ENCODE measurements around the gene SGCG.

Gene SGCG

GRCh38 chr13:23339225-23339624 lies 158.4 kb downstream of the SGCG start:
- no peaks in the 10 kb centered on the region for H4K20me1 ChIP-seq (ENCODE audit: insufficient read depth, low read length, poor library complexity, severe bottlenecking)
- no peaks in the 10 kb centered on the region for H3K9me2 ChIP-seq (replicated peaks; ENCODE audit: low read depth, low read length)
- H2AFZ ChIP-seq (ENCODE audit: low read length) = no peak overlapping the region
- no peaks in the 10 kb centered on the region for H3K27me3 ChIP-seq (ENCODE audit: insufficient read depth, low read length, poor library complexity, severe bottlenecking)
- H3K4me2 ChIP-seq (ENCODE audit: low read depth, low read length, poor library complexity, severe bottlenecking) = no peak overlapping the region
- H3K36me3 ChIP-seq (ENCODE audit: insufficient read depth, low read length) = peaks cover 31% of the 10 kb centered on the region
- H3K4me3 ChIP-seq (ENCODE audit: low read length, poor library complexity, severe bottlenecking) = no peak overlapping the region
- H3K9me3 ChIP-seq (ENCODE audit: insufficient read depth, low read depth, low read length) = no peaks in the 10 kb centered on the region
- no peak for TF ChIP-seq EZH2phosphoT487 (IDR thresholded peaks at IDR 0.05; ENCODE audit: borderline replicate concordance)
- TF ChIP-seq, protein P1, sequence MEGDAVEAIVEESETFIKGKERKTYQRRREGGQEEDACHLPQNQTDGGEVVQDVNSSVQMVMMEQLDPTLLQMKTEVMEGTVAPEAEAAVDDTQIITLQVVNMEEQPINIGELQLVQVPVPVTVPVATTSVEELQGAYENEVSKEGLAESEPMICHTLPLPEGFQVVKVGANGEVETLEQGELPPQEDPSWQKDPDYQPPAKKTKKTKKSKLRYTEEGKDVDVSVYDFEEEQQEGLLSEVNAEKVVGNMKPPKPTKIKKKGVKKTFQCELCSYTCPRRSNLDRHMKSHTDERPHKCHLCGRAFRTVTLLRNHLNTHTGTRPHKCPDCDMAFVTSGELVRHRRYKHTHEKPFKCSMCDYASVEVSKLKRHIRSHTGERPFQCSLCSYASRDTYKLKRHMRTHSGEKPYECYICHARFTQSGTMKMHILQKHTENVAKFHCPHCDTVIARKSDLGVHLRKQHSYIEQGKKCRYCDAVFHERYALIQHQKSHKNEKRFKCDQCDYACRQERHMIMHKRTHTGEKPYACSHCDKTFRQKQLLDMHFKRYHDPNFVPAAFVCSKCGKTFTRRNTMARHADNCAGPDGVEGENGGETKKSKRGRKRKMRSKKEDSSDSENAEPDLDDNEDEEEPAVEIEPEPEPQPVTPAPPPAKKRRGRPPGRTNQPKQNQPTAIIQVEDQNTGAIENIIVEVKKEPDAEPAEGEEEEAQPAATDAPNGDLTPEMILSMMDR (conservative IDR thresholded peaks at IDR 0.05; ENCODE audit: low read length) = no peak
- H3F3A ChIP-seq (ENCODE audit: low read depth) = no peaks in the 10 kb centered on the region
- H3K9ac ChIP-seq (ENCODE audit: low read depth, low read length, poor library complexity, severe bottlenecking) = no peak overlapping the region
- H3K4me1 ChIP-seq (ENCODE audit: insufficient read depth, low read length, poor library complexity, severe bottlenecking) = no peaks in the 10 kb centered on the region
- no peaks in the 10 kb centered on the region for H3K79me2 ChIP-seq (ENCODE audit: insufficient read depth, low read length)

DNA sequence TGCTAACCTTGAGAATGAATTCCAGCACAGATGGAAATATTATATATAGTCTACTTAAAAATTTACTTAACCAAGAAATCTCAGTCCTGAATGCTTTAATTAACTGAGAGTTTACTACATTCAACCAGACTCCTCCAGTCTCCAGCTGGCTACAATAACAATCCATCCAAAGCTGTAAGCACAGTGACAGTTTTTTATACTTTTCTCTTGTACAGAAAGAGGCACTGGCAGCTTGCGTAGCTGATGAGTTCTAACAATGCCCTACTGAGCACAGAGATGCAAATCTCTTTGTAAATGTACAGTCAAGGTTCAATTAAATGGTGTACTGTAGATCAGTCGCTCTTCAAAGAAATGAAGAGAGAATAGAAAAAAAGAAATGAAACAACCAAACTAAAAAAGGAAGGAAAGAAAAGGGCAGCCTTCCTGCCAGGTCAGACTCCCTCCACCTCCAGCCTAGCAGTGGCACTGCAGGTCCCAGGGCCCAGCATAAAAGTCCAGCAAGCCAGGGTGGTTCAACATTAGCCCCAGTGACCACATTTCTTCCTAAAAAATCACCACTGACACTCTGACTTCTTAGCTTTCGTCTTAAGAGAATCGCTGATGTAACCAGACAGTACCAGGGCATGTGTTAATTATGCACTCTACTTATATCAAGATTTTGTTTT lies 164.3 kb downstream of the SGCG start:
- Histone ChIP-seq H2AFZ (ENCODE audit: low read length) (no peak overlapping the region), H3K4me1 (ENCODE audit: insufficient read depth, low read length, poor library complexity, severe bottlenecking) (no peaks in the 10 kb centered on the region), H3K79me2 (ENCODE audit: insufficient read depth, low read length) (no peaks in the 10 kb centered on the region), H3K4me2 (ENCODE audit: low read depth, low read length, poor library complexity, severe bottlenecking) (no peak overlapping the region), H3K27me3 (ENCODE audit: insufficient read depth, low read length, poor library complexity, severe bottlenecking) (no peaks in the 10 kb centered on the region), H3K36me3 (ENCODE audit: insufficient read depth, low read length) (peaks cover 42% of the 10 kb centered on the region), H3K4me3 (ENCODE audit: low read length, poor library complexity, severe bottlenecking) (no peak overlapping the region), H4K20me1 (ENCODE audit: insufficient read depth, low read length, poor library complexity, severe bottlenecking) (peaks cover 6% of the 10 kb centered on the region), H3K9ac (ENCODE audit: low read depth, low read length, poor library complexity, severe bottlenecking) (no peak overlapping the region), H3K9me2 (replicated peaks; ENCODE audit: low read depth, low read length) (no peaks in the 10 kb centered on the region), H3F3A (ENCODE audit: low read depth) (no peaks in the 10 kb centered on the region), H3K9me3 (ENCODE audit: insufficient read depth, low read depth, low read length) (no peaks in the 10 kb centered on the region)
- TF ChIP-seq EZH2phosphoT487 (IDR thresholded peaks at IDR 0.05; ENCODE audit: borderline replicate concordance) = no peak
- TF ChIP-seq, protein P1 (conservative IDR thresholded peaks at IDR 0.05; ENCODE audit: low read length) = no peak

- no peaks in the 10 kb centered on the region for H3K9me3 ChIP-seq (ENCODE audit: insufficient read depth, low read depth, low read length)
- H2AFZ ChIP-seq (ENCODE audit: low read length) = no peak overlapping the region
- H3K4me3 ChIP-seq (ENCODE audit: low read length, poor library complexity, severe bottlenecking) = no peak overlapping the region
- H3K9ac ChIP-seq (ENCODE audit: low read depth, low read length, poor library complexity, severe bottlenecking) = no peak overlapping the region
- H3K9me2 ChIP-seq (replicated peaks; ENCODE audit: low read depth, low read length) = no peaks in the 10 kb centered on the region
- H3K4me1 ChIP-seq (ENCODE audit: insufficient read depth, low read length, poor library complexity, severe bottlenecking) = peaks cover 4% of the 10 kb centered on the region
- no peaks in the 10 kb centered on the region for H3F3A ChIP-seq (ENCODE audit: low read depth)
- no peaks in the 10 kb centered on the region for H3K27me3 ChIP-seq (ENCODE audit: insufficient read depth, low read length, poor library complexity, severe bottlenecking)
- peaks cover 34% of the 10 kb centered on the region; the same call in 1 of the 2 replicates for H3K36me3 ChIP-seq (ENCODE audit: insufficient read depth, low read length)
- H3K4me2 ChIP-seq (ENCODE audit: low read depth, low read length, poor library complexity, severe bottlenecking) = no peak overlapping the region
- H3K79me2 ChIP-seq (ENCODE audit: insufficient read depth, low read length) = no peaks in the 10 kb centered on the region; the same call in 1 of the 2 replicates
- H4K20me1 ChIP-seq (ENCODE audit: insufficient read depth, low read length, poor library complexity, severe bottlenecking) = peaks cover 6% of the 10 kb centered on the region
- TF ChIP-seq EZH2phosphoT487 (IDR thresholded peaks at IDR 0.05; ENCODE audit: borderline replicate concordance) = no peak
- TF ChIP-seq, protein P1 (conservative IDR thresholded peaks at IDR 0.05; ENCODE audit: low read length) = no peak
Observed at GRCh38 chr13:23347601-23348000, 166.8 kb downstream of the SGCG start.

All from Loucy (cell line).